CD4-positive, alpha-beta T cell treated with Interleukin-17A for 1 hour (primary cell): ENCODE measurements around the gene DNMT3A.
A peak's percentile ranks its signal among the peaks of the same experiment; 100 is the strongest.

ENCODE experiments used
- DNase-seq: peaks from one replicate; pipeline ENCODE4 v3.0.0-alpha.2; 2020

DNMT3A gene

GRCh38 chr2:25303633-25304236 lies 38.0 kb downstream of the DNMT3A start:
- DNase-seq: no peak

- DNase-seq: no peak
Observed at GRCh38 chr2:25302758-25303375, 38.9 kb downstream of the DNMT3A start.

- DNase-seq: peak; percentile 56
Observed at GRCh38 chr2:25301453-25302352, 40.0 kb downstream of the DNMT3A start.

GRCh38 chr2:25300001-25300400 lies 41.7 kb downstream of the DNMT3A start:
- DNase-seq: no peak

GRCh38 chr2:25298776-25299431 lies 42.8 kb downstream of the DNMT3A start:
- DNase-seq: no peak

GRCh38 chr2:25297738-25298137 lies 44.0 kb downstream of the DNMT3A start:
- no peak for DNase-seq

GRCh38 chr2:25295621-25296020 lies 46.1 kb downstream of the DNMT3A start:
- no peak for DNase-seq

- peak; percentile 84 for DNase-seq
Observed at GRCh38 chr2:25294573-25295462, 46.9 kb downstream of the DNMT3A start.

- DNase-seq: no peak
Observed at GRCh38 chr2:25293958-25294562, 47.7 kb downstream of the DNMT3A start.

- DNase-seq: no peak
Observed at GRCh38 chr2:25293145-25293544, 48.6 kb downstream of the DNMT3A start.

GRCh38 chr2:25292408-25292807 lies 49.3 kb downstream of the DNMT3A start:
- DNase-seq: no peak

GRCh38 chr2:25290811-25291495 lies 50.8 kb downstream of the DNMT3A start:
- no peak for DNase-seq

- DNase-seq: no peak
Observed at GRCh38 chr2:25286723-25287483, 54.8 kb downstream of the DNMT3A start.

GRCh38 chr2:25286025-25286400 lies 55.7 kb downstream of the DNMT3A start:
- peak; percentile 76 for DNase-seq

- DNase-seq: no peak
Observed at GRCh38 chr2:25285265-25286024, 56.3 kb downstream of the DNMT3A start.

GRCh38 chr2:25284756-25285155 lies 57.0 kb downstream of the DNMT3A start:
- DNase-seq: no peak

- DNase-seq: no peak
Observed at GRCh38 chr2:25283921-25284320, 57.8 kb downstream of the DNMT3A start.

GRCh38 chr2:25281941-25282340 lies 59.8 kb downstream of the DNMT3A start:
- no peak for DNase-seq

- DNase-seq: no peak
Observed at GRCh38 chr2:25281522-25281921, 60.2 kb downstream of the DNMT3A start.
